Activated CD4-positive, alpha-beta memory T cell treated with anti-CD3 and anti-CD28 coated beads for 36 hours (primary cell): ENCODE data around the gene DAO. TPM values are rescaled to one million over a fixed set of nuclear protein-coding genes. Genes with fewer than 3 reads are reported as not detected.

Experiments used
- CTCF ChIA-PET: fragments of 350-600 bp; sonication (Branson Sonifier 250); formaldehyde crosslinking; loops from one replicate; lab custom pipeline; 2021; ENCODE audit warnings: antibody characterized with exemption, inconsistent platforms; lab: Charles Lee
- POLR2A ChIA-PET: fragments of 350-600 bp; sonication (Branson Sonifier 250); formaldehyde crosslinking; loops from one replicate; lab custom pipeline; 2021; ENCODE audit warnings: antibody characterized with exemption; lab: Charles Lee
- DNase-seq: peaks from one replicate; pipeline ENCODE4 v3.0.0-alpha.2; 2020
- H3K27ac Mint-ChIP-seq: one replicate; pipeline ENCODE4 v1.8.0; 2021; ENCODE audit warnings: mixed read lengths
- H3K27me3 Mint-ChIP-seq: one replicate; pipeline ENCODE4 v1.8.0; 2021; ENCODE audit warnings: mixed read lengths
- H3K36me3 Mint-ChIP-seq: one replicate; pipeline ENCODE4 v1.8.0; 2021; ENCODE audit warnings: mixed read lengths
- H3K4me1 Mint-ChIP-seq: one replicate; pipeline ENCODE4 v1.8.0; 2021; ENCODE audit warnings: low read depth, mixed read lengths
- H3K4me3 Mint-ChIP-seq: one replicate; pipeline ENCODE4 v1.8.0; 2021; ENCODE audit warnings: mild to moderate bottlenecking, mixed read lengths
- H3K9me3 Mint-ChIP-seq: one replicate; pipeline ENCODE4 v1.8.0; 2021; ENCODE audit warnings: mixed read lengths
- intact Hi-C: fragments of 100-400 bp; cut with micrococcal nuclease; formaldehyde crosslinking; loops from one replicate; pipeline ENCODE4 v1.15.1; 2023
- total RNA-seq, 2 experiments: library from RNA; stranded (reverse); gene quantifications; one replicate each; pipeline ENCODE4 v1.2.3, GENCODE V29; 2021

DAO gene
- total RNA-seq, 2 experiments from 2014 or later = not detected

- H3K4me3 Mint-ChIP-seq = no peak overlapping the region
- intact Hi-C loops = no loop called here
- CTCF ChIA-PET = no interaction called here
- no peak overlapping the region for H3K27ac Mint-ChIP-seq
- no peaks in the 10 kb centered on the region for H3K9me3 Mint-ChIP-seq
- POLR2A ChIA-PET = no interaction called here
- H3K27me3 Mint-ChIP-seq = peaks cover 2% of the 10 kb centered on the region
- H3K36me3 Mint-ChIP-seq = no peaks in the 10 kb centered on the region
- no peaks in the 10 kb centered on the region for H3K4me1 Mint-ChIP-seq
- no peak for DNase-seq
Observed at GRCh38 chr12:108930155-108930554, 50.3 kb downstream of the DAO start.

- POLR2A ChIA-PET = no interaction called here
Observed at GRCh38 chr12:108930756-108931155, 50.9 kb downstream of the DAO start.

GRCh38 chr12:108933949-108934348 is 54.1 kb downstream of the DAO start:
- Mint-ChIP-seq H3K27ac (no peak overlapping the region), H3K4me1 (no peaks in the 10 kb centered on the region), H3K4me3 (no peak overlapping the region), H3K36me3 (no peaks in the 10 kb centered on the region), H3K27me3 (peaks cover 6% of the 10 kb centered on the region), H3K9me3 (no peaks in the 10 kb centered on the region)
- no peak for DNase-seq
- intact Hi-C loops = no loop called here
- CTCF ChIA-PET = interaction anchor here (0.8 kb wide), 2 partner anchors 16 to 131 kb away, joined by 3 read pairs; no protein-coding TSS in a partner anchor
- POLR2A ChIA-PET = no interaction called here

More at GRCh38 chr12:108930756-108931155, 50.9 kb downstream of the DAO start:
- no peak for DNase-seq
- no peaks in the 10 kb centered on the region for H3K9me3 Mint-ChIP-seq
- H3K4me1 Mint-ChIP-seq = no peaks in the 10 kb centered on the region
- no peak overlapping the region for H3K4me3 Mint-ChIP-seq
- H3K27ac Mint-ChIP-seq = no peak overlapping the region
- H3K27me3 Mint-ChIP-seq = peaks cover 2% of the 10 kb centered on the region
- no peaks in the 10 kb centered on the region for H3K36me3 Mint-ChIP-seq
- CTCF ChIA-PET = interaction anchor here (2.1 kb wide), 1 partner anchor 20 kb away, joined by 11 read pairs; no protein-coding TSS in a partner anchor
- intact Hi-C loops = no loop called here

DNA sequence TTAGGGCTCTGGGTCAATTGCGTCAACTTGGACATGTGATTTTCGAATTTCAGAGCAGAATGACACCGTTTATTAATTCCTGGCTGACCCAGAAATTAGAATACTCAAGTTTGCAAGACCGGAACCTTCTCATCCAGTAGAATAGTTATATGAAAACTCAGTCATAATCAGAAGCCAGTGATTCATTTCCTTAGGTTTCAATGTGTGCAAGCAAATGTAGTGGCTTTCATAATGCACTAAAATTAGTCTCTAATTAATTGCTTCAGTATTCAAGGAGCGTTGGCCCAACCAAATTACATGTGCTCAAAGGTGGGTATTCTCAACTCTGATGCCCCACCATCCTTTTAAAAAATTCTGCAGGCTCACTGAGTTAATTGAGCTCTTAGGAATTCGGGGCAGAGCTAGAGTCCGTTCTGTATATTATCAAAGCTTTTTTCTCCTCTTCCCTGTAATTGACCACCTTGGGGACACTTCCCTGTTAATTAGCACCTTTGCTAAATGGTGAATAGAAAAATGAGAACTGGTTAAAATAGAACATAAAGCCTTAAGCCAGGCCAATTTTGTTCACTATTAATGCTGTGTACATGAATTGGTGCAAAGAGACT is 55.4 kb downstream of the DAO start:
- CTCF ChIA-PET = no interaction called here
- Mint-ChIP-seq H3K4me1 (no peaks in the 10 kb centered on the region), H3K36me3 (no peaks in the 10 kb centered on the region), H3K27me3 (peaks cover 5% of the 10 kb centered on the region), H3K9me3 (no peaks in the 10 kb centered on the region), H3K27ac (no peak overlapping the region), H3K4me3 (no peak overlapping the region)
- no peak for DNase-seq
- intact Hi-C loops = no loop called here
- POLR2A ChIA-PET = no interaction called here

- intact Hi-C loops = no loop called here
- H3K9me3 Mint-ChIP-seq = no peaks in the 10 kb centered on the region
- DNase-seq = no peak
- H3K36me3 Mint-ChIP-seq = no peaks in the 10 kb centered on the region
- H3K27ac Mint-ChIP-seq = no peak overlapping the region
- peaks cover 5% of the 10 kb centered on the region for H3K27me3 Mint-ChIP-seq
- H3K4me3 Mint-ChIP-seq = no peak overlapping the region
- ChIA-PET POLR2A (no interaction called here), CTCF (interaction anchor here (1.0 kb wide), 1 partner anchor 12 kb away, joined by 4 read pairs; no protein-coding TSS in a partner anchor)
- no peaks in the 10 kb centered on the region for H3K4me1 Mint-ChIP-seq
Observed at GRCh38 chr12:108938247-108938924, 58.5 kb downstream of the DAO start.

- CTCF ChIA-PET = interaction anchor here (0.6 kb wide), 1 partner anchor 10 kb away, joined by 4 read pairs; no protein-coding TSS in a partner anchor
- no peak overlapping the region for H3K27ac Mint-ChIP-seq
- H3K36me3 Mint-ChIP-seq = no peaks in the 10 kb centered on the region
- POLR2A ChIA-PET = no interaction called here
- no peaks in the 10 kb centered on the region for H3K4me1 Mint-ChIP-seq
- DNase-seq = peak; percentile 15
- intact Hi-C loops = no loop called here
- H3K27me3 Mint-ChIP-seq = peaks cover 5% of the 10 kb centered on the region
- no peak overlapping the region for H3K4me3 Mint-ChIP-seq
- H3K9me3 Mint-ChIP-seq = no peaks in the 10 kb centered on the region
Observed at GRCh38 chr12:108939594-108939993, 59.7 kb downstream of the DAO start.

DNA sequence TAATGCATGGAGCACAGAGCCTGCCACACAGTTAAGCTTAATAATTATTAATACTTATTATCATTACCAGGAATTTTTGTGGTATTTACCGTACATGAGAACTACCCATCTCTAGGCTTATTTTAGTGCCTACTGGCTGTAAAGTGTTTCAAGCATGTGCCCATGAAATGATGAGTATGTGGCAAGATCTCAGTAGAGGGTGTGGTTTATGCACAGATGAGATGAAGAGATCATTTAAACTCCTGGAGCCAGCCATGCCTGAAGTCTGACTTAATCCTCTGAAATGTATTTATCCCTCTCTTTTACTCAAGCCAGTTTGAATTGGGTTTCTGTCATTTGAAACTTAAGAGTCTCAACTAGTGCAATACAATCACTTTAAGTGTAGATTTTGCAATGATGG is 60.2 kb downstream of the DAO start:
- Mint-ChIP-seq H3K9me3 (no peaks in the 10 kb centered on the region), H3K36me3 (no peaks in the 10 kb centered on the region), H3K27me3 (peaks cover 5% of the 10 kb centered on the region), H3K4me3 (no peak overlapping the region), H3K27ac (no peak overlapping the region), H3K4me1 (no peaks in the 10 kb centered on the region)
- DNase-seq = no peak
- ChIA-PET CTCF (no interaction called here), POLR2A (no interaction called here)
- intact Hi-C loops = no loop called here

DNA sequence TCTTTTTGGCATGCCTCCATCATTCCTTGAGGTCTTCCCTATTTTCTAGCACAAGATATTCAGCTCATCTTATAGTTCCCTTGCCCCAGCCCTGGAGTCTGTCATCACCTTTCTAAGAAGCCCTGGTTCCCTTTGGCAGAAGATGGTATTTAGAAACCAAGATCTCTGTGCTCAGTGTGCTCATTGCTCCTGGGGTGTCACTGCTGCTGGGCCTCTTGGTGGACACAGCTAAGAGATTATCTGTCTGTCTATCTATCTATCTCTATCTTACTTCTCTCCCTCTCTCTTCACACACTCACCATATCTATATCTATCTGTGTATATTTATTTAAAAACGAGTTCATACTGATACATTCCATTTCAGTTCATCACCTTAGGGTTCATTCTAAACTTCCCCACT is 67.2 kb downstream of the DAO start:
- Mint-ChIP-seq H3K27me3 (peaks cover 10% of the 10 kb centered on the region), H3K4me3 (no peak overlapping the region), H3K4me1 (peaks cover 2% of the 10 kb centered on the region), H3K36me3 (no peaks in the 10 kb centered on the region), H3K9me3 (peaks cover 10% of the 10 kb centered on the region), H3K27ac (no peak overlapping the region)
- CTCF ChIA-PET = interaction anchor here (1.0 to 1.8 kb wide), 3 partner anchors 63 to 282 kb away, joined by 3 to 6 read pairs (median 3); no protein-coding TSS in a partner anchor
- POLR2A ChIA-PET = no interaction called here
- no peak for DNase-seq
- intact Hi-C loops = no loop called here

- H3K4me1 Mint-ChIP-seq = peaks cover 2% of the 10 kb centered on the region
- intact Hi-C loops = no loop called here
- no peak overlapping the region for H3K27ac Mint-ChIP-seq
- peaks cover 10% of the 10 kb centered on the region for H3K9me3 Mint-ChIP-seq
- no peaks in the 10 kb centered on the region for H3K36me3 Mint-ChIP-seq
- POLR2A ChIA-PET = no interaction called here
- peaks cover 10% of the 10 kb centered on the region for H3K27me3 Mint-ChIP-seq
- H3K4me3 Mint-ChIP-seq = no peak overlapping the region
- DNase-seq = no peak
- CTCF ChIA-PET = interaction anchor here (1.0 to 1.8 kb wide), 3 partner anchors 64 to 284 kb away, joined by 3 to 6 read pairs (median 5); no protein-coding TSS in a partner anchor
Observed at GRCh38 chr12:108948367-108948766, 68.5 kb downstream of the DAO start.

DNA sequence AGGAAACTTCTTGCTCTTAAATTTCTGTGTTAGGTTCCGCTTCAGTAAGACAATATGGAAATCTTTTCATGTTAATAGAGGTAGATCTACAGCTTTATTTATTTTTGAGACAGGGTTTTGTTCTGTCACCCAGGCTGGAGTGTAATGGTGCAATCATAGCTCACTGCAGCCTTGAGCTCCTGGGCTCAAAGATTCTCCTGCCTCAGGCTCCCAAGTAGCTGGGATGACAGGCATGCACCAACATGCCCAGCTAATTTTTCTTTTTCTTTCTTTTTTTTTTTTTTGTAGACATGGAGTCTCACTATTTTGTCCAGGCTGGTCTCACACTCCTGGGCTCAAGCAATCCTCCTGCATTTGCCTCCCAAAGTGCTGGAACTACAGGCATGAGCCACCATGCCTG is 70.1 kb downstream of the DAO start:
- no peak for DNase-seq
- Mint-ChIP-seq H3K27me3 (peaks cover 12% of the 10 kb centered on the region), H3K4me1 (peaks cover 2% of the 10 kb centered on the region), H3K36me3 (no peaks in the 10 kb centered on the region), H3K4me3 (no peak overlapping the region), H3K27ac (no peak overlapping the region), H3K9me3 (peaks cover 10% of the 10 kb centered on the region)
- intact Hi-C loops = loop anchor here (2.0 to 5.0 kb wide), 3 partner anchors 128 to 387 kb away; partner anchors contain the start of gene ISCU
- CTCF ChIA-PET = interaction anchor here (0.7 to 2.8 kb wide), 15 partner anchors 10 to 375 kb away, joined by 3 to 32 read pairs (median 7); partner anchors contain the start of gene ALKBH2
- POLR2A ChIA-PET = no interaction called here
